ENCODE measurements around the gene FGF11. TPM values are rescaled to one million over a fixed set of nuclear protein-coding genes. Genes with fewer than 3 reads are reported as not detected.

FGF11 gene
- total RNA-seq: 9.0 TPM

DNA sequence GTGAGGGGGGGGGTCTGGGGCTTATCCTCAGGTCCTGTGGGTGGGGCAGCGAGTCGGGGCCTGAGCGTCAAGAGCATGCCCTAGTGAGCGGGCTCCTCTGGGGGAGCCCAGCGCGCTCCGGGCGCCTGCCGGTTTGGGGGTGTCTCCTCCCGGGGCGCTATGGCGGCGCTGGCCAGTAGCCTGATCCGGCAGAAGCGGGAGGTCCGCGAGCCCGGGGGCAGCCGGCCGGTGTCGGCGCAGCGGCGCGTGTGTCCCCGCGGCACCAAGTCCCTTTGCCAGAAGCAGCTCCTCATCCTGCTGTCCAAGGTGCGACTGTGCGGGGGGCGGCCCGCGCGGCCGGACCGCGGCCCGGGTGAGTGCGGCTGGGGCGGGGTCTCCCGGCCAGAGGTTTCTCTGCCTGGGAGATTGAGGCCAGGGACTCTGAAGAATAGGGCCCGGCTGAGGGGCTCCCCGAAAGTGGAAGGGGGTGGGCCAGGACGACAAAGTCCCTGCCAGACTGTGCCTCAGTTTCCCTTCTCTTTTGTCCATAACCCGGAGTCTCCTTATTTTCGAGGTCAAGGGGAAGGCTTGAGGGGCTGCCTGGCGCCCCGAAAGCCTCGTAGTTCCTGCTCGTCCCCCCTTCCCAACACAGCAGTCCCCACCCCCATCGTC lies at the start of gene FGF11:
TSS of gene FGF11 (plus strand) at position 51 of the 651 bp plus-strand sequence. CDS start at position 160, 109 bp downstream.

DNA sequence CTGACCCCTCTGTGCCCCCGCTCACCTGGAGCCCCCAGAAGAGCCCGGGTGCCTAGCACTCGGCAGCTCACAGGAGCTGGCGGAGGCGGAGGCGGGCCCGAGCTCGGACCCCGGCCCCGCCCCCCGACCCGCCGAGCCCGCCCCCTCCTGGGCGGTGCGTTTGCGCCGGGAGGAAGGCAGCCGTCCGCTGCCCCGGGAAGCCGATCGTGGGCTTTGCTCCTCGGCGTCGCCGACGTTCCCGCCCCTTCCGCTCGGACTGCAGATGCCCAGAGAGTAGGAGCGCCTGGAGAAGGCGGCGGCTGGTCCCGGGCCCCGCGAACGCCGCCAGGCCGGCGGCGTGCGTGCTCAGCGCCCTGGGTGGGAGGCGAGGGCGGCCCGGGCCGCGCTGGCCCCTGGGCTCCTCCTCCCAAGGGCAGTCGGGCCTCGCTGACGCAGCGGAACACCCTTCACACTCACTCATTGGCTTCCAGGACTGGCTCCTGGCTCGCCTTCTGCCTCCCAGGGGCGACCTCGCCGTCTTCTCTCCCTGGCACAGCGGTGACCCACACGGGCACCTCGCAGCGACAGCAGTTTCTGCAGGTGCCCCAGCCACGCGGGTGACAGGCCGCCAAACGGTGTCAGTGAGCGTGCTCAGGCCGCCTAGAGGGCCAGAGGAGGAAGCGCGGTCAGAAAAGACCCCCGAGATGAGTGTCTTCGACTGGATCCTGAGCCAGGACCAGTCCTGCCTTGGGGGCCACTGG lies 44.7 kb upstream of the FGF11 start, which contains the start of gene PLSCR3:
TSS of gene PLSCR3 (minus strand) at position 74 of the 740 bp plus-strand sequence. CDS start 415 bp downstream, outside the sequence.

DNA sequence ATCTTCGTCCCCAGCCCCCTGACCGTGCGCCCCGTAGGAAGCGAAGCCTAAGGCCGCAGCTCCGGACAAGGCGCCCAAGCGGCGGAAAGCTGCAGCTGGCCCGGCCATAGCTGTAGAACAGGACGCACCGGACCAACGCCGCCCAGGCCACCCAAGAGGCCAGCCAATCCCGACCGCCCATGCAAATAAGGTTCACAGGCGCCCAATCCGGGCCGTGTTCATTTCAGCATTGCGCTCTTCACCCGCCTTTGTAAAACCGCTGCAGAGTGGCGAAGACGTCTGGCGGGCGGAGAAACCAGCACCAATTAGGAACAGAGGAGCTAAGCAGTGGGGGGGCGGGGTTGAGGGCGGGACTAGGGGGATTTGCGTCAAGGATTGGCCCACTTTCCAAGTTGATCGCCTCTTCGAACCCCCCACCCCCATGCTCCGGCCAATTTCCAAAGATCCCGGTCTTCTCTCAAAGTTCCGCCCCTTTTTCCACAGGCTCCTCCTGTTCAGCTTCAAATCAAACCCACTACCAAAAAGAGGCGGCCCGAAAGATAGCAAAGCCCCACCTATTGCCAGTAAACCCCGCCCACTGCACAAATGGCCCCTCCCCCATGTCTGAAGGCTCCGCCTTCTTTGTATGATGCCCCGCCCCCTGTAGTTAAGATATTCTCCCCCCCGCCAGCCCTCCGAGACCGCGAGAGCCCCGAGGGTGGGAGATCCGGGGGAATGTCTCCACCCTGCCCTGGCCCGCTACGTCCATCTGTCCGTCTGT lies 35.2 kb upstream of the FGF11 start, which contains the start of gene TMEM256:
TSS of gene TMEM256 (minus strand) at position 121 of the 760 bp plus-strand sequence. CDS start at position 108, 13 bp downstream.

GRCh38 chr17:7407485-7408251 lies 31.6 kb upstream of the FGF11 start, which contains the start of gene NLGN2:
Gene NLGN2, plus strand, starts transcription at chr17:7407845. Its CDS starts 411 bp downstream, at chr17:7408256.

GRCh38 chr17:7419819-7420610 lies 19.3 kb upstream of the FGF11 start, which contains the start of gene SPEM1:
Gene SPEM1, plus strand, starts transcription at chr17:7420324. Its CDS starts 61 bp downstream, at chr17:7420385.

DNA sequence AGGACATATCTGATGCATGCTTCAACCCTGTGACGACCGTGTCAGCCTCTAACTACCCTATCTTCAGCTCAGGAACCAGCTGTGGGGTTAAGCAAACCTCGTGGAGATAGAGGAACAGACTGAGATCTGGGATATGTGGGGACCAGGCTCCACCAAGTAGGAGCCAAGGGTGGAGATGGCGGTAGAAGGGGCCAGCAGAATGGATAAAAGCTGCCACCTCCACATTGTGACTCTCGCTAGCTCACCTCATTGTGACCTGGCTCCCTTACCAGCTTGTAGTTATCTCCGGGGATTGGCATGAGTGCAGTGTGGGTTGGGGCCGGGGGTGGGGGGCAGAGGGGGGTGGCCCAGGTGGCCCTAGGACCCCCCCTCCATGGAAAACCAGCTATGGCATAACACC lies 14.0 kb upstream of the FGF11 start, which contains the start of gene SPEM2:
TSS of gene SPEM2 (plus strand) at position 301 of the 400 bp plus-strand sequence. CDS start at position 374, 73 bp downstream.

GRCh38 chr17:7428557-7428956 lies 10.8 kb upstream of the FGF11 start, which contains the start of gene SPEM3:
Gene SPEM3, plus strand, starts transcription at chr17:7428857. Its CDS starts 46 bp downstream, at chr17:7428903.

GRCh38 chr17:7444682-7445618 lies 5.6 kb downstream of the FGF11 start, which contains the start of gene CHRNB1:
Gene CHRNB1, plus strand, starts transcription at chr17:7445061. Its CDS starts 67 bp downstream, at chr17:7445128.

GRCh38 chr17:7479213-7480088 lies 40.1 kb downstream of the FGF11 start, which contains the start of gene ZBTB4:
Gene ZBTB4, minus strand, starts transcription at chr17:7479631. Its CDS starts 12,830 bp downstream, at chr17:7466801.

GRCh38 chr17:7481275-7481674 lies 42.0 kb downstream of the FGF11 start, which contains the start of gene SLC35G6:
Gene SLC35G6, plus strand, starts transcription at chr17:7481446. Its CDS starts 71 bp downstream, at chr17:7481517.

DNA sequence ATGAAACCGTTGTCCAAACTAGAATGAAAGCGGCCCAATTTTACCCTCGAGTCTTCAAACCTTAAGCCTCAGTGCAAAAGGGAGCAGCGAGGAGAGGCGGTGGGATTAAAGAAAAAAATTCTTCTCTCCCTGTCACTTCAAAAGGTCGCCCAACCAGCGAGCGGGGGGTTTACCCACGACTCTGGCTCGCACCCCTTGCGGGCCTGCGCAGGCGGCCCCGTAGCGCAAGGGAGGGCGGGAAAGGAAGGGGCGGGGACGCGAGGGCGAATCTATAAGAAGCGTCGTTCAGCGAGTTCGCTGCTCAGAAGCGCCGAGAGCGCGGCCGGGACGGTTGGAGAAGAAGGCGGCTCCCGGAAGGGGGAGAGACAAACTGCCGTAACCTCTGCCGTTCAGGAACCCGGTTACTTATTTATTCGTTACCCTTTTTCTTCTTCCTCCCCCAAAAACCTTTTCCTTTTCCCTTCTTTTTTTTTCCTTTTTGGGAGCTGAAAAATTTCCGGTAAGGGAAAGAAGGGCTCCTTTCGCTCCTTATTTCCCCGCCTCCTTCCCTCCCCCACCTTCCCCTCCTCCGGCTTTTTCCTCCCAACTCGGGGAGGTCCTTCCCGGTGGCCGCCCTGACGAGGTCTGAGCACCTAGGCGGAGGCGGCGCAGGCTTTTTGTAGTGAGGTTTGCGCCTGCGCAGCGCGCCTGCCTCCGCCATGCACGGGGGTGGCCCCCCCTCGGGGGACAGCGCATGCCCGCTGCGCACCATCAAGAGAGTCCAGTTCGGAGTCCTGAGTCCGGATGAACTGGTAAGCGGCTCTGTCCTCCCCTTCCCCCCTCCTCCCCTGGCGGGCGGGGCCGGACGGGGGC lies 45.0 kb downstream of the FGF11 start, which contains the start of gene POLR2A:
TSS of gene POLR2A (plus strand) at position 300 of the 852 bp plus-strand sequence.

Other genes starting within 250 kb of the FGF11 start
- gene DLG4, start 219.7 kb upstream of the FGF11 start, total RNA-seq: 136 TPM
- gene ACADVL, start 219.6 kb upstream of the FGF11 start, total RNA-seq: 97.6 TPM
- 56.1 TPM for gene DVL2, start 205.0 kb upstream of the FGF11 start, total RNA-seq
- 28.6 TPM for gene PHF23, start 200.1 kb upstream of the FGF11 start, total RNA-seq
- 167 TPM for gene GABARAP, start 197.1 kb upstream of the FGF11 start, total RNA-seq
- gene CTDNEP1, start 187.8 kb upstream of the FGF11 start, total RNA-seq: 40.1 TPM
- 29.5 TPM for gene ELP5, start 187.3 kb upstream of the FGF11 start, total RNA-seq
- gene CLDN7, start 177.0 kb upstream of the FGF11 start, total RNA-seq: 0.92 TPM
- gene SLC2A4, start 157.8 kb upstream of the FGF11 start, total RNA-seq: 0.23 TPM
- 1.4 TPM for gene YBX2, start 144.9 kb upstream of the FGF11 start, total RNA-seq
- 168 TPM for gene EIF5A, start 131.9 kb upstream of the FGF11 start, total RNA-seq
- gene GPS2, start 124.2 kb upstream of the FGF11 start, total RNA-seq: 38.5 TPM
- 44.3 TPM for gene NEURL4, start 110.2 kb upstream of the FGF11 start, total RNA-seq
- gene ACAP1, start 103.0 kb upstream of the FGF11 start, total RNA-seq: 0.23 TPM
- 4.6 TPM for gene KCTD11, start 87.3 kb upstream of the FGF11 start, total RNA-seq
- gene TMEM95, start 84.4 kb upstream of the FGF11 start, total RNA-seq: not detected
- gene TNK1, start 58.4 kb upstream of the FGF11 start, total RNA-seq: 1.4 TPM
- 9.2 TPM for gene PLSCR3, start 45.0 kb upstream of the FGF11 start, total RNA-seq
- gene TMEM256, start 35.4 kb upstream of the FGF11 start, total RNA-seq: 63.7 TPM
- gene NLGN2, start 31.7 kb upstream of the FGF11 start, total RNA-seq: 19.1 TPM
- gene SPEM1, start 19.2 kb upstream of the FGF11 start, total RNA-seq: not detected
- gene SPEM2, start 13.9 kb upstream of the FGF11 start, total RNA-seq: not detected
- gene SPEM3, start 10.7 kb upstream of the FGF11 start, total RNA-seq: not detected
- gene TMEM102, start 4.1 kb upstream of the FGF11 start, total RNA-seq: 1.4 TPM
- gene CHRNB1, start 5.5 kb downstream of the FGF11 start, total RNA-seq: 19.1 TPM
- 25.6 TPM for gene ZBTB4, start 40.1 kb downstream of the FGF11 start, total RNA-seq
- gene SLC35G6, start 41.9 kb downstream of the FGF11 start, total RNA-seq: not detected
- 65.7 TPM for gene POLR2A, start 44.9 kb downstream of the FGF11 start, total RNA-seq
- gene TNFSF12, start 109.5 kb downstream of the FGF11 start, total RNA-seq: 4.8 TPM
- gene TNFSF13, start 119.2 kb downstream of the FGF11 start, total RNA-seq: 1.6 TPM
- gene SENP3, start 122.4 kb downstream of the FGF11 start, total RNA-seq: 76.6 TPM
- gene CD68, start 140.1 kb downstream of the FGF11 start, total RNA-seq: 5.5 TPM
- gene MPDU1, start 144.3 kb downstream of the FGF11 start, total RNA-seq: 44.1 TPM
- 1.4 TPM for gene SOX15, start 150.6 kb downstream of the FGF11 start, total RNA-seq
- 46.1 TPM for gene FXR2, start 175.4 kb downstream of the FGF11 start, total RNA-seq
- gene SAT2, start 188.3 kb downstream of the FGF11 start, total RNA-seq: 30.7 TPM
- not detected for gene SHBG, start 190.6 kb downstream of the FGF11 start, total RNA-seq
- gene ATP1B2, start 211.4 kb downstream of the FGF11 start, total RNA-seq: 27.5 TPM
- gene TP53, start 248.0 kb downstream of the FGF11 start, total RNA-seq: 10.6 TPM
- gene WRAP53, start 249.0 kb downstream of the FGF11 start, total RNA-seq: 7.8 TPM

Data from diencephalon (tissue), 1 donor.